HFF-Myc (cell line): ENCODE results near the gene WDR76.

Experiments
- DNase-seq: peaks from one replicate; pipeline ENCODE4 v3.0.0-alpha.2; 2011; ENCODE audit warnings: low read depth; ENCODE audit errors: extremely low read depth
- H3K4me3 ChIP-seq: replicated peaks from 2 replicates; pipeline ENCODE4 v1.5.1; 2011; ENCODE audit warnings: low read depth, mild to moderate bottlenecking, control low read depth, low read length
- TF ChIP-seq, protein P1 (sequence below): IDR thresholded peaks from 2 replicates; pipeline ENCODE4 v1.5.1; 2012; ENCODE audit warnings: mild to moderate bottlenecking, low read depth, low read length, control low read depth; ENCODE audit errors: missing control alignments

WDR76 gene

GRCh38 chr15:43826508-43827341 lies at the start of gene WDR76:
TSS of gene WDR76 (plus strand) at chr15:43827002. CDS start at chr15:43827033, 31 bp downstream.
- TF ChIP-seq, protein P1, sequence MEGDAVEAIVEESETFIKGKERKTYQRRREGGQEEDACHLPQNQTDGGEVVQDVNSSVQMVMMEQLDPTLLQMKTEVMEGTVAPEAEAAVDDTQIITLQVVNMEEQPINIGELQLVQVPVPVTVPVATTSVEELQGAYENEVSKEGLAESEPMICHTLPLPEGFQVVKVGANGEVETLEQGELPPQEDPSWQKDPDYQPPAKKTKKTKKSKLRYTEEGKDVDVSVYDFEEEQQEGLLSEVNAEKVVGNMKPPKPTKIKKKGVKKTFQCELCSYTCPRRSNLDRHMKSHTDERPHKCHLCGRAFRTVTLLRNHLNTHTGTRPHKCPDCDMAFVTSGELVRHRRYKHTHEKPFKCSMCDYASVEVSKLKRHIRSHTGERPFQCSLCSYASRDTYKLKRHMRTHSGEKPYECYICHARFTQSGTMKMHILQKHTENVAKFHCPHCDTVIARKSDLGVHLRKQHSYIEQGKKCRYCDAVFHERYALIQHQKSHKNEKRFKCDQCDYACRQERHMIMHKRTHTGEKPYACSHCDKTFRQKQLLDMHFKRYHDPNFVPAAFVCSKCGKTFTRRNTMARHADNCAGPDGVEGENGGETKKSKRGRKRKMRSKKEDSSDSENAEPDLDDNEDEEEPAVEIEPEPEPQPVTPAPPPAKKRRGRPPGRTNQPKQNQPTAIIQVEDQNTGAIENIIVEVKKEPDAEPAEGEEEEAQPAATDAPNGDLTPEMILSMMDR, result no peak
- peak; percentile 39 for DNase-seq
- peak within 1 kb of the TSS; percentile 70 for H3K4me3 ChIP-seq

- peak overlapping the region; percentile 51 for H3K4me3 ChIP-seq
- peak; percentile 54 for DNase-seq
- TF ChIP-seq, protein P1, result peak; percentile 49
Observed at GRCh38 chr15:43777267-43777914, 49.4 kb upstream of the WDR76 start.

- no peak overlapping the region for H3K4me3 ChIP-seq
- TF ChIP-seq, protein P1, result no peak
- DNase-seq, result no peak
Observed at GRCh38 chr15:43779016-43779415, 47.8 kb upstream of the WDR76 start.

- TF ChIP-seq, protein P1, result no peak
- DNase-seq, result no peak
- H3K4me3 ChIP-seq, result no peak overlapping the region
Observed at GRCh38 chr15:43789409-43789808, 37.4 kb upstream of the WDR76 start.

GRCh38 chr15:43791993-43792760 lies 34.6 kb upstream of the WDR76 start, which contains the start of gene SERF2:
TSS of gene SERF2 (plus strand) at chr15:43792320. CDS start at chr15:43792377, 57 bp downstream.
- DNase-seq, result peak; percentile 94
- peak within 1 kb of the TSS; percentile 83 for H3K4me3 ChIP-seq
- TF ChIP-seq, protein P1, result no peak

GRCh38 chr15:43792761-43793476 lies 33.9 kb upstream of the WDR76 start:
- TF ChIP-seq, protein P1, result no peak
- DNase-seq, result no peak
- peak overlapping the region; percentile 83 for H3K4me3 ChIP-seq
